Measurements from ENCODE around the gene GREB1L. TPM values are rescaled to one million over a fixed set of nuclear protein-coding genes. Genes with fewer than 3 reads are reported as not detected.

The GREB1L gene
- total RNA-seq, 1 experiment from 2014 or later: 0.26 TPM

GRCh38 chr18:21261352-21261751 lies 19.3 kb downstream of the GREB1L start (continued):
- TF ChIP-seq ATF6 (CRISPR knock-in tag; IDR thresholded peaks at IDR 0.05): no peak

- peaks cover 55% of the 10 kb centered on the region for H3K4me1 Mint-ChIP-seq
- TF ChIP-seq FOXJ3 (CRISPR knock-in tag; IDR thresholded peaks at IDR 0.05; ENCODE audit: borderline replicate concordance): no peak
- no peak for TF ChIP-seq GRHL2 (CRISPR knock-in tag; IDR thresholded peaks at IDR 0.05; ENCODE audit: insufficient replicate concordance, severe bottlenecking)
- no peak for TF ChIP-seq SOX15 (CRISPR knock-in tag; IDR thresholded peaks at IDR 0.05)
- TF ChIP-seq KAT7 (CRISPR knock-in tag; IDR thresholded peaks at IDR 0.05; ENCODE audit: borderline replicate concordance): no peak
- no peak for TF ChIP-seq TP53 (CRISPR knock-in tag; IDR thresholded peaks at IDR 0.05)
- no peak for TF ChIP-seq USF1 (CRISPR knock-in tag; IDR thresholded peaks at IDR 0.05)
- no peak for TF ChIP-seq ZNF263 (CRISPR knock-in tag; IDR thresholded peaks at IDR 0.05; ENCODE audit: low read depth)
- no peak for TF ChIP-seq ATF6 (CRISPR knock-in tag; IDR thresholded peaks at IDR 0.05)
- TF ChIP-seq FOXK1 (CRISPR knock-in tag; IDR thresholded peaks at IDR 0.05): no peak
- H3K36me3 Mint-ChIP-seq: no peaks in the 10 kb centered on the region
- ATAC-seq (no peak), DNase-seq (ENCODE audit: low spot score) (no peak)
- ChIA-PET CTCF (no interaction called here), POLR2A (no interaction called here)
- peaks cover 8% of the 10 kb centered on the region for H3K27me3 Mint-ChIP-seq (ENCODE audit: low read depth)
- H3K4me3 Mint-ChIP-seq: no peak overlapping the region
- H3K9me3 Mint-ChIP-seq: no peaks in the 10 kb centered on the region
- no peak overlapping the region for H3K27ac Mint-ChIP-seq
These were observed 20.2 kb downstream of the GREB1L start for GRCh38 chr18:21262244-21262643.

- H3K9me3 Mint-ChIP-seq: no peaks in the 10 kb centered on the region
- peaks cover 8% of the 10 kb centered on the region for H3K27me3 Mint-ChIP-seq (ENCODE audit: low read depth)
- H3K27ac Mint-ChIP-seq: no peak overlapping the region
- ATAC-seq (no peak), DNase-seq (ENCODE audit: low spot score) (no peak)
- H3K4me3 Mint-ChIP-seq: no peak overlapping the region
- peaks cover 55% of the 10 kb centered on the region for H3K4me1 Mint-ChIP-seq
- POLR2A ChIA-PET: no interaction called here
- no peaks in the 10 kb centered on the region for H3K36me3 Mint-ChIP-seq
- CTCF ChIA-PET: no interaction called here
- TF ChIP-seq ZNF532 (CRISPR knock-in tag; IDR thresholded peaks at IDR 0.05; ENCODE audit: borderline replicate concordance): no peak
- no peak for TF ChIP-seq FOXP4 (CRISPR knock-in tag; IDR thresholded peaks at IDR 0.05)
- no peak for TF ChIP-seq GTF2I (CRISPR knock-in tag; conservative IDR thresholded peaks at IDR 0.05)
- TF ChIP-seq ATF2 (CRISPR knock-in tag; IDR thresholded peaks at IDR 0.05; ENCODE audit: borderline replicate concordance, low read depth): no peak
- no peak for TF ChIP-seq USF2 (CRISPR knock-in tag; IDR thresholded peaks at IDR 0.05)
- TF ChIP-seq MAX (CRISPR knock-in tag; IDR thresholded peaks at IDR 0.05): no peak
- no peak for TF ChIP-seq HMGXB4 (CRISPR knock-in tag; IDR thresholded peaks at IDR 0.05)
- no peak for TF ChIP-seq NFE2L1 (CRISPR knock-in tag; IDR thresholded peaks at IDR 0.05)
- no peak for TF ChIP-seq ZNF232 (CRISPR knock-in tag; IDR thresholded peaks at IDR 0.05)
These were observed 20.9 kb downstream of the GREB1L start for GRCh38 chr18:21262979-21263378.

All from WTC11 (cell line).